LNCAP (cell line): ENCODE results near the gene CDKN2B-AS1.

Experiments used
- TF ChIP-seq, protein P1 (sequence below): fragments of 450-650 bp; IDR thresholded peaks from 2 replicates; pipeline ENCODE4 v1.5.1; 2017; ENCODE audit warnings: mild to moderate bottlenecking

Gene CDKN2B-AS1

DNA sequence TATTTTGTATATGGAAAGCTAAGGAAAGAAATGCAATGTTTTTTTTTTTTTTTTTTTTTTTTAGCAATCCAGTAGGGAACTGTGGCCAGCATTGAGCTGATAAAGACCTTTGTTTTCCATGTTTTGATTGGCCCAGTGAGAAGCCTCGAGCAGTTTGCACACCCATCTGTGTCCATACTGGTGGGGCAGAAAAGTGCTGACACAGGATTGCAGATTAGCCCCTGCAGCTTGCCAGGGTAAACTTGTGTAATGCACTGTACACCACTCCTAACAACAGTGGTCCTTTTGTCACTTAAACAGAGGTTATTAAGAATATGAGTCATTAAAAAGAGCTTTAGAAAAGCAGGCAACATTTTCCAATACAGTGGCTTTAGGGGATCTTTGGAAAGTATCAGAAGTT is 147.3 kb downstream of the CDKN2B-AS1 start:
- TF ChIP-seq, protein P1, sequence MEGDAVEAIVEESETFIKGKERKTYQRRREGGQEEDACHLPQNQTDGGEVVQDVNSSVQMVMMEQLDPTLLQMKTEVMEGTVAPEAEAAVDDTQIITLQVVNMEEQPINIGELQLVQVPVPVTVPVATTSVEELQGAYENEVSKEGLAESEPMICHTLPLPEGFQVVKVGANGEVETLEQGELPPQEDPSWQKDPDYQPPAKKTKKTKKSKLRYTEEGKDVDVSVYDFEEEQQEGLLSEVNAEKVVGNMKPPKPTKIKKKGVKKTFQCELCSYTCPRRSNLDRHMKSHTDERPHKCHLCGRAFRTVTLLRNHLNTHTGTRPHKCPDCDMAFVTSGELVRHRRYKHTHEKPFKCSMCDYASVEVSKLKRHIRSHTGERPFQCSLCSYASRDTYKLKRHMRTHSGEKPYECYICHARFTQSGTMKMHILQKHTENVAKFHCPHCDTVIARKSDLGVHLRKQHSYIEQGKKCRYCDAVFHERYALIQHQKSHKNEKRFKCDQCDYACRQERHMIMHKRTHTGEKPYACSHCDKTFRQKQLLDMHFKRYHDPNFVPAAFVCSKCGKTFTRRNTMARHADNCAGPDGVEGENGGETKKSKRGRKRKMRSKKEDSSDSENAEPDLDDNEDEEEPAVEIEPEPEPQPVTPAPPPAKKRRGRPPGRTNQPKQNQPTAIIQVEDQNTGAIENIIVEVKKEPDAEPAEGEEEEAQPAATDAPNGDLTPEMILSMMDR: no peak

DNA sequence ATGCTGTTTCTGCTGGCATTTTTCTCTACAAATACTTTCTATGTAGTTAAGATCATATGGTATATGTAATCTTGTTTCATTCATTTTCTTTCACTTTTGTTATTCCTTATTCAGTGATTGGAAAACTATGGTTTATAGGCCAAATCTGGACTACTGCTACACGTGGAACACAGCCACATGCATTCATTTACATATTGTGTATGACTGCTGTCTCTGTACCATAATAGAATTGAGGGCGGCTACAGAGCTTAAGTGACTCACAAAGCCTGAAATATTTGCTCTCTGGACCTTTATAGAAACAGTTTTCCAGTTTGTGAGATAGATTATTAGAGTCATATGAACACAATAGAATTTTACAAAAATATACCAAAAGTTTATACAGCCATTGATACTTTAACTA is 148.1 kb downstream of the CDKN2B-AS1 start:
- TF ChIP-seq, protein P1: no peak

DNA sequence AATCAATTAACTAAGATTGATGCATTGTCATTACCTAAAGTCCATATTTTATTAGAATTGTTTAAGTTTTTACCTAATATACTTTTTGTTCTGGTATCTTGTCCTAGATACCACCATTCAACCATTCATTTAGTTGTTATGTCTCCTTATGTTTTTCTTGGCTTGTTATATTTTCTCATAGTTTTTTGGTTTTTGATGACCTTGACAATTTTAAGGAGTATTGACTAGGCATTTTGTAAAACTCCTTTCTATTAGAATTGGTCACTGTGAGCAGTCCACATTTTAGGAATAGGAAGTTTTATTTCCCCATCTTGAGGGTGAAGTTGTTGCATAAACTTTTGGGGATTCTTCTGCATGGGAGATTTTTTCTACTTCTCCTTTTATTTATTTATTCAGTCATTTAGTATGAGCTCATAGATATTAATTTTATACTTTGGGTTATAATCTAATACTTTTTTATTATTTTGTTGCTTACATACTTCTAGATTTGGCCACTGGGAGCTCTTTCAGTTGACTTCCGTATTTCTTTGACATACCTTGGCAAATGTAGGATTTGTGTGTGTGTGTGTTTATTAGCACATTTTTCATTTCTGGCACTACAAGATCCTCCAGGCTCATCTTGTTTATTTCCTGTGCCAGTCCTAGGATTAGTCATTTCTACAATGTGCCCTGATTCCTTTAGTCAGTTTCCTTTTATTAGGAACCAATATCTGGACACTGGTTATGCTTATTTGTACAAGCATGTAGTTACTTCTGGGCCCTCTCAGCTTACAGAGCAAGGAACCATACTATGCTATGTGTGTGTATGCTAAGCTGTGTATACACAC is 149.4 kb downstream of the CDKN2B-AS1 start:
- TF ChIP-seq, protein P1: no peak

DNA sequence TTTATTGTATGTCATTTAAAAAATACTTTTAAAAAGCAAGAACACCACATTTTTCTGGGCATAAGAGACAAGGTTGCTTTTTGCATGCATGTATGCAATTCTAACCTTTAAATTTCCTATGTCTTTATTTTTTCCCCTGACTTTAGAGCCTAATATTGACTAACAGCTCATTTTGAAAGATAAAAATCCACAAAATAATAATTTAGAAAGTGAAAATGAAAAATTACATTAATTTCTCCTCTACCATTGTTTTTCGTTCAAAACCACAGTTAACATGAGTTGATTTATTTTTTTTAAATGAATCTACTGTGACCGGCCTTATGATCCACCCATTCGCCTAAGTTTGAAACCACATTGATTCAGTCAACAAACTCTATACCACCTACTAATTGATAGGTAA is 152.0 kb downstream of the CDKN2B-AS1 start:
- TF ChIP-seq, protein P1: no peak

DNA sequence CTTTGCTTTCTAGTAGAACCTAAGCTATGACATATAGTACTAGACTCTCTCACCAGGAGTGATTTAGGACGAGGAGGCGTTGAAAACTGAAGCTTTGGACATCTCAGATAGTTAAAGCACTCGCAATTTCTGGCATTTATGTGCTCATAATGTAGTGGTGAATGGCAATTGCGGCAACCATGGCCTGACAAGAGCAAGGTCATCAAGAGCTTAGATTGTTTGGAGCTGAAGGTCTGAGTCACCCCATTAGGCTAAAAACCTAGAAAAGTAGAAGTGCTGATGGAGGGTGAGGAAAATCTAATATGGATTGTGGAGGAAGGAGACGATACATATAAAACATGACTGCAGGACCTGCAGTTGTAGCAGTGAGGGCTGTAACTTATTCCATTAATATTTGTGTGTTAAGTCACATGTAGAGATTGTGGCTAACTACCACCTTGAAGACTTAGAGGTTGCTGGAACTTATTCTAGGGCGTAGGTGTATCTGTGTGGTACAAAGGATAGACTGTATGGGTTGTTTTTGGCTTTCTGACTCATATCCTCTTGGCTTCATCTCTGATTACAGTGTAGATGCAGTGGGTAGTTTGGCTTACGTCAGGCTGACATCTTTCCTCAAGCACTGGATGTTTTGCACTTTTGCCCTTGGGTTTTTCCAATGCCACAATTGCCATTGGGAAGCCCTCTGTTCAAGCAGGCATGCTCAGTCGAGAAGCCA is 153.4 kb downstream of the CDKN2B-AS1 start:
- TF ChIP-seq, protein P1: no peak

DNA sequence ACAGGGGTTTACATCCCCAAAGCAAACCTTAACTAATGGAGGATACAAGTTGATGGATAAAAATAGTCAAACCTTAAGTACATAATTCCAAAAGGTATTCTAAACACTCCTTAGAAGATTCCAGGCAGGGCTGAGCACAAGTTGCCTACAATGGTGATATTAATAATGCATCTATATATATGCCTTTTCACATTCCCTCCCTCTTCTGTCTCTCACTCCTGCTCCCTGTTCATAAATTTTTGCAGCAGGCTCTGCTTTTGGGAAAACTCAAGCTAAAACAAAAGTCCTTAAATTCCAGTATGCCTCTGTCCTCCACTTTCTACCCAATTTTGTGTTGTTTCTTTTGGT is 153.9 kb downstream of the CDKN2B-AS1 start:
- TF ChIP-seq, protein P1: no peak

DNA sequence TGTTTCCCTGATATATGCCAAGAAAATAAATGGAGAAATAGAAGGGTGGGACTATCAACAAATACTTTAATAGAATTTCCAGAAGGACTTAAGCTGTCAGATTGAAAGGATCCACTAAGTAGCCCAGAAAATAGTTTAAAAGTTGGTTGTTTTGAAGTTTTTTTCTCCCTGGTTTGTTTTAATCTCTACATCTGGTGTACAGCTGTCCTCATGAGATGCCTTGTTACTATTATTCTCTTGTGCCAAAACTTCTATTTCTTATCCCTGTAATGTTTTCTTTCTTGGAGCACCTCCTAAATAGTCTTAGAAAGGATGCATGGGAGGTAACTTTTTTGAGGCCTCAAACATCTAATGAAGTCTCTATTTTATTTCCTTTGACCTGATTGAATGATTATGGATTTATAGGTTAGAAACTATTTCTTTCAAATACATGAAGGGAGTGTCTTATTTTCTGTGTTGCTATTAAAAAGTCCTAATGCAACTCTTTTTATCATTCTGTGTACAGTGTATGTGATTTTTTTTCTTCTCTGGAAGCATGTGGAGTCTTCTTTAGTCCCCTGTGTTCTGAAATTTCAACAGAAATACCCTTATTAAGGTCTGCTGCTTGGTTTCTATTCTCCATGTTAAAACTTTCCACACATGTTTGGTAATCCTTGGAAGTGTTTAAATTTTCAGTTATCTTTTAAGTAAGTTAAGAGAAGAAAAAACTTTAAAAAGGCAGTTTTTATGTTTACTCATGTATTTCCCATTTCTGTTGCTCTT is 154.5 kb downstream of the CDKN2B-AS1 start:
- TF ChIP-seq, protein P1: no peak
